NCI-H1417 treated with DMSO at 0.1 percent for 48 hours (cell line): ENCODE measurements around the gene RER1.

Experiments used
- DNase-seq: peaks from one replicate; lab custom pipeline; 2025; lab: John Stamatoyannopoulos, UW

The RER1 gene

DNA sequence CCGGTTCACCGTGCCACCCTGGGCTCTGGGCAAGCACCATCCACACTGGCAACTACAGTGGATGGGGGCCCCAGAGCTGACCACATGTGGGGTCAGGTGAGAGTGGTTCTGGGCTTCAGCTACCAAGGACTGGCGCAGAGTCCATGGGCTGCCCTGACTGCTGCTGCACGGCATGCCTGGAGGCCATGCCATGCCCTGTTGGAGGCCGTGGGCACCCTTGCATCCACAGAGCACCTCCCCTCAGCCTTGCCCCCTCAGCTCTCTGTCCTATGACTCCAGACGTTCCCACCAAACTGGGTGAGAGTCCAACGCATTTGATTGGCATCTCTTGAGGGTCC is 15.7 kb upstream of the RER1 start:
- no peak for DNase-seq

GRCh38 chr1:2376261-2376741 is 15.3 kb upstream of the RER1 start:
- DNase-seq, result no peak

DNA sequence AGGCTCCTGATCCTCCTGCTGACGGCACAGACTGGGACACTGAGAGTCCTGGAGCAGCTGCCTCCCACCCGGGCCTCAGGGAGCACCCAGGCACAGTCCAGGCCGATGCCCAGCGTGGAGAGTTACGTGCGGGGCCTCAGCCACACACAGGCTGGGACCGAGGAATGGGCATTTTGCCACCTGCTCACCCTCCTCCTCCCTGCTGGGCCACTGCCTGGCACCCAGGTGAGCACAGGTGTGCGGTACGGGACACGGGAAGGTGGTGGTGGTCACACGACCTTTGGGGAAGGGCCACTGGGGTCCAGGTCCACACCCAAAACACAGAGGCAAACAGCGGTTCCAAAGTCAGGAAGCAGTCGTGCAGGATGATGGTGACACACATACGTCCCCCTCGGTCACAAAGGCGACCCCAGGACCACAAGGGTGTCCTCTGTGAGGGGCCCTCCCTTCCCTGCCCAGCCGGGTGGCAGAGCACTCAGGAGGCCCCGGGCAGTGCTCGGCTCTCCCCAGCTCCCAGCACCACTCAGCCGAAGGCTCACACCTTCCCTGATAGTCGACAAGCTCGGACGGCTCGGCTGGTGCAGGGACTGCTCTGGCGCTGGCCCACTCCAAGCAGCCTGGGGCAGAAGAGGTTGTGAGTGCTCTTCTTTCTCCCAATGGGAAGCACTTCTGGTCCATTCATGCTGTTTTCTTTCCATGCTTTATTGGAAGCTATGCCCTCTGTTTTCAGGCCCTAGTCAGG is 14.5 kb upstream of the RER1 start:
- DNase-seq, result no peak

DNA sequence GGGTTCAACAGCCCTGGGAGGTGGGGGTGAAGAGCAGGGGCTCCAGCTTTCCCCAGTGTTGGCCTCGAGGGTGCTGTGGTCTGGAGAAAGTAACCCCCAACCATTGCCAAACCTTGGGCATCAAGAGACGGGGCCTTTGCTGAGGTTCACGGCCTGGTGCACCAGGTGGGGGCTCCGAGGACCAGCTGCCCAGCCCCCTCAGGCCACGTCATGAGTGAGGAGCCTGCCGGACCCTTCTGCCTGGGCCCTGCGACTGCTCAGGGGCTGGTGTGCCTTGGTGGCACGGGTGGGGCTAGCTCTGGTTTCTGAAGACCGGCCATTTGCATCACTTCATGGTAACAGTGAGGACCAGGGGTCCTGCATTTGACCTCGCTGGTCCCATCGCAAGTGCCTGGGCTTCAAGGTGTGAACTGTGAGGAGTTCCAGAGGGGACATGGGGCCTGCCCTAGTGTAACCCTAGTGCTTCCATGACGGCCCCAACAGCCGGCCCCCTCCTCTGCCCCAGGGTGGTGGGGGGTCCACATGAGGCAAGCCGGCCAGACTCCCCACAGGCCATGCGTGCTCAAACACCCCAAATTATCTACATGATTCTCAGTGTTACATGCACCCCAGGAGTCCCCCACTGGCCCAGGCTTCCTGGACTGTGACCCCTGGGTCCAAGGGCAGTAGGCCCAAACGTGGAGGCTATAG is 13.7 kb upstream of the RER1 start:
- no peak for DNase-seq

DNA sequence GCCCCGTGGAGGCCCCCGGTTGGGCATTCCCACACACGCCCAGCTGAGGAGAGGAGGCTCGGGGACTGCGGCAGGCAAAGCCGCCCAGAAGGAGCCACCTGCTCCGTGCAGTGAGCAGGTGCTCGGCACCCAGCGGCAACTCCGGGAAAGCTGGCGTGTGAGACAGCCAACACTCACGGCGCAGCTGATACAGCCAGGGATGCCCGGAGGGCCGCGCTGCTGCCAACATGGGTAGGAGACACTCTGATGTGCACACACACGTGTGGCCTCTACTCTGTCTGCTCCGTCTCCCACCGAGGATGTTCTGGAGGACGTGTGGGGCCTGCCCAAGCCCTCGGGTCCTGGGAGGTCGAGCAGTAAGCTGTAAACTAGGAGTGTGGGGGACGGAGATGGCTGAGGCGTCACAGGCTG is 13.2 kb upstream of the RER1 start:
- DNase-seq, result no peak

GRCh38 chr1:2378956-2379732 is 12.5 kb upstream of the RER1 start:
- no peak for DNase-seq

- no peak for DNase-seq
Observed at GRCh38 chr1:2379733-2380404, 11.8 kb upstream of the RER1 start.

GRCh38 chr1:2380816-2381591 is 10.6 kb upstream of the RER1 start:
- no peak for DNase-seq

GRCh38 chr1:2381741-2382620 is 9.7 kb upstream of the RER1 start:
- no peak for DNase-seq

- DNase-seq, result no peak
Observed at GRCh38 chr1:2382621-2383361, 8.8 kb upstream of the RER1 start.

DNA sequence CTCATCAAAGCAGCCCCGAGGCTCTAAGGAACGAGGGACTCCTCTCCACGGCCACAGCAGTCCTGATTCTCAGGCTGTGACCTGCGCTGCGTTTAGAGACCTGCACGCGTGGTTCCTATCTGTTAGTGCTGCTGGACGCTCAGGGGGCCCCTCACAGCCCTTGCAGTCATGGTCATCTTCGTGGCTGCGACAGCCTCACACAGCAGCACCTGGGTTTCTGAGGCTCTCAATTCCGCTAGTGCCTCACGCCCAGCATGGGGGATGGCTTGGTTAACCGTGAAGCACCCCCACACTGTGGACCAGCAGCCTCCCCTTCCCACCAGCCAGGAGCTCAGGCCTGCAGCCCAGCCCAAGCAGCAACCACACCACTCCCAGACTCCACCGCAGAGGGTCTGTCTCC is 8.1 kb upstream of the RER1 start:
- DNase-seq, result no peak

DNA sequence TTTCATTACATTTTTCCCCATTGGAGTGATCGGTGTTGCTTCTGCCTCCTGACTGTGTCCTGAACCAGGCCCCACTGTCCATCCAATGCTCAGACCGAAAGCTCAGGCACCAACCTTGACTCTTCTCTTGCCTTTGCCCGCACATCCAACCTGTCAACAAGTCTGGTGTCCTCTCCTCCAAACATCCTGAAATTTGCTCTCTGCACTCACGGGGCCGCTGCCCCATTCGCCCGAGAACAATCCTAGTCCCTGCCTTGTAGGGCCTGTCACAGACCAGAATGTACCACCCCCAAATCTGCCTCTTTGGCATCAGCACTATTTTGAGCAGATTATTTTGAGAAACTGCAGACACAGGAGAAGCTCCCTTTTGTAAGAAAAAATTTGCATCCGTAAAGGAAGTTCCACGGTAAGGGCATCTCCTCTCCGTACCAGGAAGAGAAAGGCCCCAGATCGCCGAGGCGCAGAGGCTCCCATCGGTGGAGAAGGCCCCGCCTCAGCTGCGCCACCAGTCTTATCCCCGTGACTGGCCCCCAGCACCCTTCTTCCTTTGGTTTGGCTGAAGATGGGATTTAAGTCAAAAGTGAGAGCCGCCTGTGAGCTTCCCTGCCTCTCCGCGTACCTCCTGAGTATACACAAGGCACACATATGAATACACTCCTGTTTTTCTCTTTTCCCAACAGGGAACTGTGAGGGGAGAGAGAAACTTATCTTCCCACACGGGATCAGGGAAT is 7.3 kb upstream of the RER1 start:
- DNase-seq, result no peak

DNA sequence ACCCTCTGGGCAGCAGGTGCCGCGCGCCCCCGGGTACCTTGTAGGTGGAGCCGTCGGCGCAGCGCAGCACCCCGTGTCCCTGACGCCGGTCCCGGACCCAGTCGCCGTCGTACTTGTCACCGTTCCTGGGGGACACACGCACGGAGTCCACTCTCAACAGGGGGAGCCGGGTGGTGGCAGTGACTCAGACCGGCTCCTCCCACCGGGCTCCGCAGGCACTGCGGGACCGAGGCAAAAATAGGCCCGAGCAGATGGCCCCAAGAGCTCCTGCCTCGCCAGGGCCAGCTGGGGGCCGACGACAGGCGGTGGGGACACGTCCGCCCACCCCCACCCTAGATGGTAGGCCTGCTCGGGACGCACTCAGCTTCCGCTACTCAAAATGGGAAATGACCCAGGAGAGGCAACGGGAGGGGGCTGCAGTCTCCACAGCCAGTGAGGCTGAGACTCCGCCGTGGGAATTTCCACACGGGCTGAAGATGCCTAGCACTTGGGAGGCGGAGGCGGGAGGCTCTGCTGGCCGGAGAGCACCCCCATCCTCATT is 6.6 kb upstream of the RER1 start:
- DNase-seq, result no peak

- DNase-seq, result no peak
Observed at GRCh38 chr1:2385606-2386280, 5.9 kb upstream of the RER1 start.

DNA sequence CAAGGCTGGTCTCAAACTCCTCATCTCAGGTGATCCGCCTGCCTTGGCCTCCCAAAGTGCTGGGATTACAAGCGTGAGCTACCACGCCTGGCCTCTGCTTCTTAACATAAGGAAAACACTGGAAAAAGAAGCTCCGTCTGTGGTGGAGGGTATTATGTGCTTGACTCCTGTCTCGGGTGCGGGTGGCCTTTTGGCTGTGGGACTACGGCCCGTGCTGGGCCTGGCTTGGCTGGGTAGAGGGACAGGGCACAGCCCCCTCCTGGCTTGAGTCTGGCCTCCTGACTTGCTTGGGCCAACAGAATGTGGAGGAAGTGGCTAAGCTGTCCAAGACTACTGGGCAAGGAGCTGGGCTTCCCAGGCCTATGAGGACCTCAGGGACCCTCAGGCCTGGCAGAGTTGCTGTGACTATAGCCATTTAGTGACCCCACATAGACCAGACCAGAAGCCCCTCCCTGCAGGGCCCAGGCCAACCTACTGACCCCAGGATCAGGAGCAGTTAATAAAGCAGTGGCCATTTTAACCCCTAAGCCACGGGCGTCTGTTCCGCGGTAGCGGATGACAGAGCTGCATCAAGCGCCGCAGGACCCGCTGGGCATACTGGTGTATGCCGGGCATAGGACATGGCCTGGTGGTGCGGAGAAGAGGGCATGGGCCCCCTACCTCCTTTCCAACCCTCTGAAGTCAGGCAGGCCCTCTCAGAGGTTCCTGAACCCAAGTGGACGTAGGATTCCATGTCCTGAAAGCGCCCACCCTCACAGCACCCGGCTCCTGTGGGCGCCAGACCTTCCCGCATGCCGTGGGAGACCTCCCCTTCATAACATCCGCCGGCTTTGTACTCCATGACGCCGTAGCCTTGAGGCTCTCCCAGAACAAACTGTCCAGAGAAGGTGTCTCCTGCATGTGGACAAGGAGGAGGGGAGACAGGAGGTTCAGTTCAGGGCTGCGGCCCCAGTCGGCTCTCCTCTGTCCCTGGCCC is 4.7 kb upstream of the RER1 start:
- DNase-seq, result no peak

GRCh38 chr1:2388004-2388913 is 3.4 kb upstream of the RER1 start:
- no peak for DNase-seq
